Osteocyte (in vitro differentiated cells): ENCODE data around the gene CTIF. TPM values are rescaled to one million over a fixed set of nuclear protein-coding genes. Genes with fewer than 3 reads are reported as not detected.

Experiments used
- DNase-seq: peaks from one replicate; pipeline ENCODE4 v3.0.0; 2021; ENCODE audit warnings: mixed read lengths; ENCODE audit not compliant: unreplicated experiment; ENCODE audit errors: extremely low spot score
- H3K27ac Mint-ChIP-seq: one replicate; pipeline ENCODE4 v1.8.0; 2021; ENCODE audit warnings: mild to moderate bottlenecking, mixed read lengths; ENCODE audit not compliant: unreplicated experiment
- H3K27me3 Mint-ChIP-seq: one replicate; pipeline ENCODE4 v1.8.0; 2021; ENCODE audit warnings: mixed read lengths; ENCODE audit not compliant: unreplicated experiment
- H3K36me3 Mint-ChIP-seq: one replicate; pipeline ENCODE4 v1.8.0; 2021; ENCODE audit warnings: mixed read lengths; ENCODE audit not compliant: unreplicated experiment
- H3K4me1 Mint-ChIP-seq: one replicate; pipeline ENCODE4 v1.8.0; 2021; ENCODE audit warnings: mixed read lengths; ENCODE audit not compliant: unreplicated experiment
- H3K4me3 Mint-ChIP-seq: one replicate; pipeline ENCODE4 v1.8.0; 2021; ENCODE audit warnings: mild to moderate bottlenecking, moderate library complexity, mixed read lengths; ENCODE audit not compliant: unreplicated experiment
- H3K9me3 Mint-ChIP-seq: one replicate; pipeline ENCODE4 v1.8.0; 2021; ENCODE audit warnings: mixed read lengths; ENCODE audit not compliant: unreplicated experiment
- CTCF ChIP-seq: fragments of 200-600 bp; sonication (generic); IDR thresholded peaks from 2 replicates; pipeline ENCODE4 v1.5.0; 2021; ENCODE audit warnings: antibody characterized with exemption, mild to moderate bottlenecking, moderate library complexity
- microRNA-seq: library from miRNA; unstranded; fragments of <30 nt; microRNA quantifications from one replicate; pipeline ENCODE4 v1.1.0, GENCODE V29; 2020; ENCODE audit not compliant: unreplicated experiment
- total RNA-seq: library from RNA; stranded (reverse); gene quantifications from 2 replicates; pipeline ENCODE4 v1.2.1, GENCODE V29; 2021

The CTIF gene
- total RNA-seq, 1 donor from 2014 or later: 172 TPM

- no peak for DNase-seq
- H3K27me3 Mint-ChIP-seq: no peaks in the 10 kb centered on the region
- H3K4me3 Mint-ChIP-seq: no peak overlapping the region
- H3K4me1 Mint-ChIP-seq: peaks cover 16% of the 10 kb centered on the region
- TF ChIP-seq CTCF: no peak
- peaks cover 7% of the 10 kb centered on the region for H3K9me3 Mint-ChIP-seq
- no peak overlapping the region for H3K27ac Mint-ChIP-seq
- H3K36me3 Mint-ChIP-seq: peaks cover 5% of the 10 kb centered on the region
Measured at GRCh38 chr18:48909721-48910120, 370.9 kb downstream of the CTIF start.

- DNase-seq: no peak
- no peaks in the 10 kb centered on the region for H3K27me3 Mint-ChIP-seq
- peaks cover 16% of the 10 kb centered on the region for H3K4me1 Mint-ChIP-seq
- H3K9me3 Mint-ChIP-seq: no peaks in the 10 kb centered on the region
- H3K4me3 Mint-ChIP-seq: no peak overlapping the region
- no peak for TF ChIP-seq CTCF
- no peak overlapping the region for H3K27ac Mint-ChIP-seq
- no peaks in the 10 kb centered on the region for H3K36me3 Mint-ChIP-seq
Measured at GRCh38 chr18:48910972-48911545, 372.2 kb downstream of the CTIF start.

Small RNA genes lying within 50 kb of the gene (microRNA-seq; reads per million reads assigned to microRNA genes)
- not detected for gene MIR4743

Other genes starting within 250 kb of the CTIF start
- gene ZBTB7C, start 129.6 kb upstream of the CTIF start, total RNA-seq: 0.11 and 0.16 TPM in 2 replicates